Measurements from ENCODE around the gene GABARAPL2.

DNA sequence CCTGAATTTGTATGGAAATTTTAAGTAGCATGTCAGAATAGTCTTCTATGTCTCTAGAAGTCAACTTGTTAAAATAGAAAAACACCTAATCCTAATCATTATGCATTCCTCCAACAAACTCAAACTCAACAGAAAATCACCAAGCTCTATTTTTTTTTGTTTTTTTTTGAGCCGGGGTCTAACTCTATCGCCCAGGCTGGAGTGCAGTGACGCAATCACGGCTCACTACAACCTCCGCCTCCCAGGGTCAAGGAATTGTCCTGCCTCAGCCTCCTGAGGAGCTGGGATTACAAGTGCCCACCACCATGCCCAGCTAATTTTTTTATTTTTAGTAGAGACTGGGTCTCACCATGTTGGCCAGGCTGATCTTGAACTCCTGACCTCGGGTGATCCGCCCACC, 19.9 kb upstream of the GABARAPL2 start:
- TF ChIP-seq CTCF (IDR thresholded peaks at IDR 0.05) (no peak), POLR2A (IDR thresholded peaks at IDR 0.05) (no peak), POLR2AphosphoS5 (IDR thresholded peaks at IDR 0.05) (no peak)

Measured in stomach (tissue), 4 donors.